Fibroblast of the aortic adventitia (primary cell): ENCODE measurements around the gene GBP6. TPM values are rescaled to one million over a fixed set of nuclear protein-coding genes. Genes with fewer than 3 reads are reported as not detected.
A peak's percentile ranks its signal among the peaks of the same experiment; 100 is the strongest.

ENCODE experiments used
- DNase-seq: peaks from one replicate; pipeline ENCODE4 v3.0.0-alpha.2; 2010; ENCODE audit warnings: low read depth
- H3K4me3 ChIP-seq: 2 replicates; pipeline ENCODE4 v1.5.1; 2011; ENCODE audit warnings: low read depth, mild to moderate bottlenecking, control low read depth, low read length, moderate library complexity
- total RNA-seq: library from RNA; depleted of rRNA; stranded (reverse); fragments of >200 nt; gene quantifications from 2 replicates; pipeline ENCODE4 v1.2.3, GENCODE V29; 2012; ENCODE audit warnings: low replicate concordance
- TF ChIP-seq, protein P1 (sequence below): IDR thresholded peaks from 2 replicates; pipeline ENCODE4 v1.5.1; 2011; ENCODE audit warnings: mild to moderate bottlenecking, low read length, control low read depth, inconsistent platforms; ENCODE audit not compliant: insufficient read depth

GBP6 gene
- total RNA-seq, 1 donor: not detected

DNA sequence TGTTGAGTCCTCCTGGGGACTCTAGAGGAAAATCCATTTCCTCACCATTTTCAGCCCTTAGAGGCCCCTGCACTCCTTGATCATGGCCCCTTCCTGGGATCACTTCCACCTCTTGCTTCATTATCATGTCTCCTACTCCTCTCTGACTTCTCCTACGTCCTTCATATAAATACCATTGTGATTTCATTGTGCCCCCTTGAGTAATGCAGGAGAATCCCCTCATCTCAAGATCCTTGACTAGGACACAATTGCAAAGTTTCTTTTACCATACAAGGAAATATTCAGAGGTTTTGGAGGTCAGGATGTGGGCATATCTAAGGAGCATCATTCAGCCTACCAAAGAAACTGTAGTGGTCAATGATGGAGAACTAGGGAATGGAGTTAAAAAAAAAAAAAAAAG is 8.8 kb upstream of the GBP6 start:
- TF ChIP-seq, protein P1, sequence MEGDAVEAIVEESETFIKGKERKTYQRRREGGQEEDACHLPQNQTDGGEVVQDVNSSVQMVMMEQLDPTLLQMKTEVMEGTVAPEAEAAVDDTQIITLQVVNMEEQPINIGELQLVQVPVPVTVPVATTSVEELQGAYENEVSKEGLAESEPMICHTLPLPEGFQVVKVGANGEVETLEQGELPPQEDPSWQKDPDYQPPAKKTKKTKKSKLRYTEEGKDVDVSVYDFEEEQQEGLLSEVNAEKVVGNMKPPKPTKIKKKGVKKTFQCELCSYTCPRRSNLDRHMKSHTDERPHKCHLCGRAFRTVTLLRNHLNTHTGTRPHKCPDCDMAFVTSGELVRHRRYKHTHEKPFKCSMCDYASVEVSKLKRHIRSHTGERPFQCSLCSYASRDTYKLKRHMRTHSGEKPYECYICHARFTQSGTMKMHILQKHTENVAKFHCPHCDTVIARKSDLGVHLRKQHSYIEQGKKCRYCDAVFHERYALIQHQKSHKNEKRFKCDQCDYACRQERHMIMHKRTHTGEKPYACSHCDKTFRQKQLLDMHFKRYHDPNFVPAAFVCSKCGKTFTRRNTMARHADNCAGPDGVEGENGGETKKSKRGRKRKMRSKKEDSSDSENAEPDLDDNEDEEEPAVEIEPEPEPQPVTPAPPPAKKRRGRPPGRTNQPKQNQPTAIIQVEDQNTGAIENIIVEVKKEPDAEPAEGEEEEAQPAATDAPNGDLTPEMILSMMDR: no peak
- no peak for DNase-seq
- H3K4me3 ChIP-seq: no peak overlapping the region

DNA sequence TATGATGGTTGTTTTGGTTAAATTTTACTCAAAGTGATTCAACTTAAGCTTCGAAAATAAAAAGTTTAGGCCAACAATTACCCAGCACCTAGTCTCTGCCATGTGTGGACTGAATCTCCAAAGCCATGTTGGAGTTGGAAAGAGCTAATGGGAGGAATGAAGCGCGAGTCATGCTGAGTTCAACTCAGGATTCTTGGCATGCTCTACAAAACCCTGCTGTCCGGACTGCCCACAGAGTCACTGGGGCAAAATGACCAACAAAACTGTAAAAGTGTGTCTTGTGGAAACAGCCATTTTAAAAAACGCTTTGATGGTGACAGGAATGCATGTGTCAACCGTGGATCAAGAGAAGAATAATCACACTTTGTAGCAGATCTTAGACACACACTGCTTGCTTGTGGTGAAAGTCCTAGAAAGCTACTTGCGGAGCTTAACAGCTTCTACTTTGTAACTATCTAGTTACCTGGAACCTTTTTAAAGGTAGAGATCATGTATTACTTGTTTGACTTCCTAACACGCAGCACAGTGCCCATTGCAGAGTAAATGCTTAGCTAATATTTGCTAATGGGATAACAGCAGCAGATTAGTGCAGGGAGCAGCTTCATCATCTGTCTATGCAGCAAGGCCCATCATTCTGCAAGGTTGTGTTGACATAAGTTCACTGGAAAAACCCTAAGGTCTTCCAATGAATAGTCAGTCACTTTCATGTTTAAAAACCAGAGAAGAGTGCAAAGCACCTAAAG is 7.0 kb upstream of the GBP6 start:
- peak; percentile 44 for DNase-seq
- TF ChIP-seq, protein P1: no peak
- no peak overlapping the region for H3K4me3 ChIP-seq

DNA sequence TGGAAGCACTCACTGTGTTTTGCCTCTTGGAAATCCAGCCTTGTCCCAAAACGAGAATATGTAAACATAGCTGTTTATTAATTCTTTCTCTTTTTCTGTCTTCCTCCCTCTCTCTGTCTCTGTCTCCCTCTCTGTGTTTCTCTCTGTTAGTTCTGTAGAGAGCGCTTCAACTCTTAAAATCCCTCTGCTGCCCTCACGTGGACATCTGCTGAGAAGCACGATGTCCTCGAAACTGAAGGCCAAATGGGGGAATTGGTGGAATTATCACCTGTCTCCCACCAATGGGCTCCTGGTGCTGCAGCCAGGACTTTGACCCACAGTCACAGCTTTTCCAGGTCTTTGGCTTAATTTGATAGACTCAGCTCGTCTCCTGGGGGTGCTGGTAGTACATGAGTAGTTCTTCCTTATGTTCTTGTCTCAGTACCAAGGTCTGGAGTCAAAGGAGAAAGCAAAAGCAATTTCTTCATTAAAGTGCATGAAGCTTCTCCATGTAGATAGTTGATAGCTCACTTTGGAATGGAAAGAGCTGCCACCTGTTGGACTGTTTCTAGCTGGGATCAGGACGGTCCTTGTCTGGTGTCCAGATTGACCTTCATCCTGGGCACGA is 5.5 kb upstream of the GBP6 start:
- H3K4me3 ChIP-seq: no peak overlapping the region
- TF ChIP-seq, protein P1: peak; percentile 79
- peak; percentile 77 for DNase-seq

DNA sequence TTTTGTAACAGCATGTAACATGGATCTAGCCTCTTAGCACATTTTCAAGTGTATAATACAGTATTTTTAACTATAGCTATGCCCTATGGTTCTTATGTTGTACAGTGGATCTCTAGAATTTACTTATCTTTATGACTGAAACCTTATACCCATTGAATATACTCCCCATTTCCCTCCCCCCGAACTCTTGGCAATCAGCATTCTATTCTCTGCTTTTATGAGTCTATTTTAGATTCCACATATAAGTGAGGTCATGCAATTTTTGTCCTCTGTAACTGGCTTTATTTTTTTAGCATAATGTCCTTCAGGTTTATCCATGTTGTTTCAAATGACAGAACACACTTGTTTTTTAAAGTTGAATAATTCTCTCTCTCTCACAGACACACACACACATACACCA is 3.1 kb upstream of the GBP6 start:
- no peak for DNase-seq
- H3K4me3 ChIP-seq: no peak overlapping the region
- TF ChIP-seq, protein P1: no peak

DNA sequence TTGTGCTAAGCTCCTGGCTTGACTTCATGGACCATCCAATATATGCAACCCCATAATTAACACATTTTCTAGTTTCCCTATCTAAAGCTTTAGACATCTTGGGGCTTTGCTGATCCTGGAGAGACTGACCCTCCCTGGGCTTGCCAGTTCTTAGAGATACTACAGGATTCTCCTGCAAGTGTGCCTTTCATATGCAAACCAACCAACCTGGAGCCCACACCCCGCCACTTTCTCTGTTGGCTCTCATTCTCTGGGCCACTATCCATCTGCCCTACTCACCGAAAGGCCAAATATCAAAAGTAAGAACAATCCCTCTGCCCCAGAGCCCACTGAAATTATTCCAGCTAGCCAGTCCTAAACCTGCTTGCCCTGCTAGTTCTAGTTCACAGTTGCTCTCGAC is 2.2 kb upstream of the GBP6 start:
- TF ChIP-seq, protein P1: no peak
- H3K4me3 ChIP-seq: no peak overlapping the region
- DNase-seq: no peak

DNA sequence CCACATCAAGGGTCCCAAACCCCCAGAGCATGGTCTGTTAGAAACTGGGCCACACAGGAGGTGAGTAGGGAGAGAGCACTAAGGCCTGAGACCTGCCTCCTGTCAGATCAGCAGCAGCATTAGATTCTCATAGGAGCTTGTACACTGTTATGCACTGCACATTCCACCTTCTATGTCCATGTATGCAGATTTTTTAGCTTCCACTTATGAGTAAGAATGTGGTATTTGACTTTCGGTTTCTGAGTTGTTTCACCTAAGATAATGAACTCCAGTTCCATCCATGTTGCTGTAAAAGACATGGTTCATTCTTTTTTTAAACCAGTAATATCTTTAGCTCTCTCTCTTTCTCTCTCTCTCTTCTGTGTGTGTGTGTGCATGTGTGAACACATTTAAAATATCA is 663 bp upstream of the GBP6 start:
- no peak overlapping the region for H3K4me3 ChIP-seq
- DNase-seq: no peak
- TF ChIP-seq, protein P1: no peak
